ENCODE data around the gene SPP2. TPM values are rescaled to one million over a fixed set of nuclear protein-coding genes. Genes with fewer than 3 reads are reported as not detected.

SPP2 gene
- total and polyA plus RNA-seq, 9 donors: 0.34 TPM; not detected in 8

- Histone ChIP-seq H3K4me1 (ENCODE audit: insufficient read depth) (no peaks in the 10 kb centered on the region), H3K27me3 (no peaks in the 10 kb centered on the region), H3K27ac (no peak overlapping the region), H3K9me3 (no peaks in the 10 kb centered on the region), H3K36me3 (no peaks in the 10 kb centered on the region), H3K4me3 (no peak overlapping the region)
- TF ChIP-seq CTCF (IDR thresholded peaks at IDR 0.05): no peak
- TF ChIP-seq EP300 (IDR thresholded peaks at IDR 0.05): no peak
- no peak for DNase-seq
- intact Hi-C loops (cut with DNase I): no loop called here
- 66 to 85% (median 76%) methylated on average over 2 of the region's 2 CpGs for WGBS, 3 donors
These were observed 45.4 kb upstream of the SPP2 start for GRCh38 chr2:234005126-234005525.

- Histone ChIP-seq H3K36me3 (no peaks in the 10 kb centered on the region), H3K27ac (no peak overlapping the region), H3K27me3 (no peaks in the 10 kb centered on the region), H3K9me3 (no peaks in the 10 kb centered on the region), H3K4me1 (ENCODE audit: insufficient read depth) (no peaks in the 10 kb centered on the region), H3K4me3 (no peak overlapping the region)
- WGBS, 3 donors: 81 to 83% (median 82%) methylated on average over 3 of the region's 3 CpGs
- DNase-seq: no peak
- no peak for TF ChIP-seq CTCF (IDR thresholded peaks at IDR 0.05)
- TF ChIP-seq EP300 (IDR thresholded peaks at IDR 0.05): no peak
- TF ChIP-seq POLR2A (IDR thresholded peaks at IDR 0.05): no peak
- intact Hi-C loops (cut with DNase I): no loop called here
These were observed 44.0 kb upstream of the SPP2 start for GRCh38 chr2:234006501-234006900.

GRCh38 chr2:234014427-234014826 is 36.1 kb upstream of the SPP2 start:
- intact Hi-C loops (cut with DNase I): no loop called here
- H3K27me3 ChIP-seq: no peaks in the 10 kb centered on the region
- WGBS, 3 donors: 89 to 92% (median 89%) methylated on average over 1 of the region's 1 CpG
- no peak overlapping the region for H3K4me3 ChIP-seq
- no peak for DNase-seq
- no peaks in the 10 kb centered on the region for H3K4me1 ChIP-seq (ENCODE audit: insufficient read depth)
- TF ChIP-seq POLR2A (IDR thresholded peaks at IDR 0.05) (no peak), CTCF (IDR thresholded peaks at IDR 0.05) (no peak), EP300 (IDR thresholded peaks at IDR 0.05) (no peak)
- H3K36me3 ChIP-seq: no peaks in the 10 kb centered on the region
- no peak overlapping the region for H3K27ac ChIP-seq
- H3K9me3 ChIP-seq: no peaks in the 10 kb centered on the region

- Histone ChIP-seq H3K36me3 (no peaks in the 10 kb centered on the region), H3K27ac (no peak overlapping the region), H3K27me3 (no peaks in the 10 kb centered on the region), H3K4me1 (ENCODE audit: insufficient read depth) (no peaks in the 10 kb centered on the region), H3K9me3 (no peaks in the 10 kb centered on the region), H3K4me3 (no peak overlapping the region)
- intact Hi-C loops (cut with DNase I): no loop called here
- 44 to 58% (median 55%) methylated on average over 3 of the region's 3 CpGs for WGBS, 3 donors
- no peak for DNase-seq
- TF ChIP-seq EP300 (IDR thresholded peaks at IDR 0.05): no peak
These were observed 34.6 kb upstream of the SPP2 start for GRCh38 chr2:234015861-234016260.

GRCh38 chr2:234019896-234020295 is 30.6 kb upstream of the SPP2 start:
- no peak overlapping the region for H3K4me3 ChIP-seq
- intact Hi-C loops (cut with DNase I): no loop called here
- peaks cover 0 to 3% of the 10 kb centered on the region in 2 donors for H3K9me3 ChIP-seq
- 87 to 96% (median 88%) methylated on average over 4 of the region's 4 CpGs for WGBS, 3 donors
- H3K27ac ChIP-seq: no peak overlapping the region
- H3K36me3 ChIP-seq: no peaks in the 10 kb centered on the region
- H3K27me3 ChIP-seq: no peaks in the 10 kb centered on the region
- no peak for TF ChIP-seq EP300 (IDR thresholded peaks at IDR 0.05)
- no peak for TF ChIP-seq CTCF (IDR thresholded peaks at IDR 0.05)
- no peak for TF ChIP-seq POLR2A (IDR thresholded peaks at IDR 0.05)
- DNase-seq: no peak
- no peaks in the 10 kb centered on the region for H3K4me1 ChIP-seq (ENCODE audit: insufficient read depth)
